ENCODE results near the gene MEPCE.
"Not testable (repeated sequence)": the region's sequence is repeated elsewhere in the genome, so short reads cannot be mapped to it uniquely, and the experiment has no call there.

MEPCE gene
- 13.6 to 13.8 reads per million in 2 donors for total RNA-seq

GRCh38 chr7:100429637-100430492 is at the start of gene MEPCE:
TSS of gene MEPCE (plus strand) at chr7:100429831. CDS start at chr7:100430019, 188 bp downstream.
- peak; percentile 95 for DNase-seq

GRCh38 chr7:100380196-100380595 is 49.4 kb upstream of the MEPCE start:
- no peak for DNase-seq

GRCh38 chr7:100381531-100382233 is 47.9 kb upstream of the MEPCE start:
- not testable (repeated sequence) for DNase-seq

- DNase-seq, result not testable (repeated sequence)
These were observed 47.3 kb upstream of the MEPCE start for GRCh38 chr7:100382234-100382853.

GRCh38 chr7:100384628-100385294 is 44.9 kb upstream of the MEPCE start:
- DNase-seq, result no peak

GRCh38 chr7:100386940-100387339 is 42.7 kb upstream of the MEPCE start:
- DNase-seq, result no peak

- no peak for DNase-seq
These were observed 41.9 kb upstream of the MEPCE start for GRCh38 chr7:100387695-100388094.

GRCh38 chr7:100389437-100390088 is 40.1 kb upstream of the MEPCE start:
- DNase-seq, result no peak

- DNase-seq, result no peak
These were observed 39.2 kb upstream of the MEPCE start for GRCh38 chr7:100390286-100391009.

GRCh38 chr7:100393233-100393905 is 36.3 kb upstream of the MEPCE start:
- no peak for DNase-seq

GRCh38 chr7:100394077-100394476 is 35.6 kb upstream of the MEPCE start:
- no peak for DNase-seq

- no peak for DNase-seq
These were observed 33.1 kb upstream of the MEPCE start for GRCh38 chr7:100396421-100396982.

- no peak for DNase-seq
These were observed 32.1 kb upstream of the MEPCE start for GRCh38 chr7:100397315-100398081.

GRCh38 chr7:100398239-100398638 is 31.4 kb upstream of the MEPCE start:
- DNase-seq, result no peak

- no peak for DNase-seq
These were observed 29.6 kb upstream of the MEPCE start for GRCh38 chr7:100400041-100400440.

- no peak for DNase-seq
These were observed 29.0 kb upstream of the MEPCE start for GRCh38 chr7:100400656-100401055.

GRCh38 chr7:100401811-100402210 is 27.8 kb upstream of the MEPCE start:
- DNase-seq, result no peak

GRCh38 chr7:100402241-100402640 is 27.4 kb upstream of the MEPCE start:
- DNase-seq, result no peak

- no peak for DNase-seq
These were observed 22.9 kb upstream of the MEPCE start for GRCh38 chr7:100406767-100407166.
